HG02840 (cell line): ENCODE data around the gene KLHL26.

Experiments
- ATAC-seq: cut with Tn5 transposase; IDR thresholded peaks from one replicate; pipeline ENCODE4 v1.9.1; 2021; ENCODE audit warnings: mild to moderate bottlenecking, moderate library complexity, moderate number of reproducible peaks; ENCODE audit not compliant: unreplicated experiment, low FRiP score

Gene KLHL26

GRCh38 chr19:18710996-18711751 is 74.3 kb downstream of the KLHL26 start:
- ATAC-seq = no peak

GRCh38 chr19:18711893-18712292 is 75.1 kb downstream of the KLHL26 start:
- ATAC-seq = no peak

GRCh38 chr19:18712981-18713380 is 76.2 kb downstream of the KLHL26 start:
- no peak for ATAC-seq

- no peak for ATAC-seq
These were observed 76.8 kb downstream of the KLHL26 start for GRCh38 chr19:18713550-18714117.

GRCh38 chr19:18715416-18715815 is 78.6 kb downstream of the KLHL26 start:
- no peak for ATAC-seq

- ATAC-seq = no peak
These were observed 80.0 kb downstream of the KLHL26 start for GRCh38 chr19:18716857-18717256.

GRCh38 chr19:18717601-18718000 is 80.8 kb downstream of the KLHL26 start:
- ATAC-seq = no peak

GRCh38 chr19:18718015-18718526 is 81.2 kb downstream of the KLHL26 start:
- no peak for ATAC-seq

GRCh38 chr19:18718846-18719458 is 82.1 kb downstream of the KLHL26 start:
- ATAC-seq = no peak

GRCh38 chr19:18719541-18719940 is 82.7 kb downstream of the KLHL26 start:
- no peak for ATAC-seq
